ENCODE measurements around the gene INPP4B.

Gene INPP4B

GRCh38 chr4:142230991-142231390 is 615.1 kb downstream of the INPP4B start:
- DNase-seq (ENCODE audit: low spot score), result no peak

DNA sequence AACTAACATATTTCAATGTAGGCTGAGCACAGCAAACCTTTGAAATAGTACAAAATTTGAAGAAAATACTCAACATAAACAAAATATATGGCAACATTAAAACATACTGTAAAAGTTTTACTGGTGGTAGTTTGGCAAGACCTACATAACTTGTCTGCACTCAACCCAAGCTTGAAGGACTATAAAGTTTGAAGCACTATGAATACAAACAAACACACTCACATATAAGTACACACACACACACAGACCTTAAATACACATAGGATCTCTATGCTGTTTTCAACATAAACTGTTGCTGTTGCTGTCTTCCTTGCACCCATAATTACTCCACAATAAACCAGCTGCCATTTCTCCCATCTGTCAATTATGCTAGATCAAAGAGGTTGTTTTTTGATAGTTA is 620.1 kb downstream of the INPP4B start:
- DNase-seq (ENCODE audit: low spot score), result no peak

DNA sequence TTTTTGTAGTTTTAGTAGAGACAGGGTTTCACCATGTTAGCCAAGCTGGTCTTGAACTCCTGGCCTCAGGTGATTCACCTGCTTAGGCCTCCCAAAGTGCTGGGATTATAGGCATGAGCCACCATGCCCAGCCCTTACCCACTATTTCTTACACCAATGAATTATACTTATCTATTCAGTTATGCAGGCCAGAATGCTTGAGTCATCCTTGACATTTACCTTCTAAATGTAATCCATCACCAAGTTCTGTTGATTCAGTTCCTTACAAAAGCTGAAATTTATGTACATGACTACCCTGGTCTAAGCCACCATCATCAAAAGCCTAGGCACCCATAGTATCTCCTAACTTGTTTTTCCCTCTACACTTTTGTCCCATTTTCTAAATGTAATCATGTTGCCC is 624.0 kb downstream of the INPP4B start:
- peak; percentile 77 for DNase-seq (ENCODE audit: low spot score)

GRCh38 chr4:142218726-142219125 is 627.4 kb downstream of the INPP4B start:
- DNase-seq (ENCODE audit: low spot score), result no peak

- peak; percentile 28 for DNase-seq (ENCODE audit: low spot score)
Observed at GRCh38 chr4:142211444-142211843, 634.7 kb downstream of the INPP4B start.

DNA sequence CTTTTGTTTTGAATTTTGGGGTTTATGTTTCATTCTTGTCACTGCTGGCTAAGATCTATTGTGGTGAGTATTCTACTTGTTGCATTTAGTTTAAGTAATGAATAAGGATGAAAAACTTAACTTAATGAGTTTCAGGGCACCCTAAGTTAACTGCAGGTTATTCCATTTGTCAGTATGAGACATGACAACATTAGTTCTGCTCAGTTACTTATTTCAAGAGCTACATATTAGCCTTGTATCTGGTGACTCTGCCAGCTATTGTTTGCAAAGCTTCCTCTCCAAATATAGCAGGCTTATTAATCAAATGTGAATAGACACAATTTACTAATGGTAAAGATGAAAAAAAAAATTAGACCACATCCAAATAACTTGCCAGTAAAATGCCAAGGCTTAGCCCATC is 642.6 kb downstream of the INPP4B start:
- DNase-seq (ENCODE audit: low spot score), result peak; percentile 44

GRCh38 chr4:142202404-142203332 is 643.4 kb downstream of the INPP4B start:
- DNase-seq (ENCODE audit: low spot score), result no peak

GRCh38 chr4:142201041-142201440 is 645.1 kb downstream of the INPP4B start:
- DNase-seq (ENCODE audit: low spot score), result no peak

GRCh38 chr4:142194905-142195304 is 651.2 kb downstream of the INPP4B start:
- DNase-seq (ENCODE audit: low spot score), result no peak

DNA sequence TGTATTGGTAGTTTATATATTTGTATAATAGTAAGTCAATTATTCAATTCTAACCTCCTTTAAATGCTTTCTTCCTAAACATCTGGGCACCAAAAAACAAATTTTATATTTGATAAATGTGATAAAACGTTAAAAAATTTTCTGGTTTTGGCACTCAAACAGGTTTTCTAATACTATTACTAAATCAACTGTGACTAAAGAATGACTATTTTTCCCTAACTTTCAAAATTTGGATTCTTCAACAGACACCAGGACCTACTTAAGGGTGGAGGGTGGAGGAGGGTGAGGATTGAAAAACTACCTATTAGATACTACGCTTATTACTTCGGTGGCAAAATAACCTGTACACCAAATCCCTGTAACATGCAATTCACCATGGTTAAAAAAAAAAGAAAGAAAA is 654.2 kb downstream of the INPP4B start:
- no peak for DNase-seq (ENCODE audit: low spot score)

- no peak for DNase-seq (ENCODE audit: low spot score)
Observed at GRCh38 chr4:142181021-142181420, 665.1 kb downstream of the INPP4B start.

DNA sequence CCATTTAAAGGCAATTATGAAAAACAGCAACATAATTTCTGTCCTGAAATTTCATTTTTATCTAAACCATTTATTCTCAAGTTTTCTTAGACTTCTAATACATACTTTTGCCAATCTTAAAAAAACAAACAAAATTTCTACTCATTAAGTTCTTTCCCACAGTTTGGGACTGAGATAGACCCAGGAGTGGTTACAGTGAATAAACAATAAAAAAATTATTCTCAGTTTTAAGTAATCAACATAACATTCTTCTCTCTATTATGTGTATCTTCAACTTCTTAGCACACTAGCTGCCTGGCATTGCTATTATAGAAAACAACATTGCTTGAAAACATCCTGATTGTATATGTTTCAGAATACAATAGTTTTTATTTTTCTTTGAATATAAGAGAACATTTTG is 676.9 kb downstream of the INPP4B start:
- no peak for DNase-seq (ENCODE audit: low spot score)

DNA sequence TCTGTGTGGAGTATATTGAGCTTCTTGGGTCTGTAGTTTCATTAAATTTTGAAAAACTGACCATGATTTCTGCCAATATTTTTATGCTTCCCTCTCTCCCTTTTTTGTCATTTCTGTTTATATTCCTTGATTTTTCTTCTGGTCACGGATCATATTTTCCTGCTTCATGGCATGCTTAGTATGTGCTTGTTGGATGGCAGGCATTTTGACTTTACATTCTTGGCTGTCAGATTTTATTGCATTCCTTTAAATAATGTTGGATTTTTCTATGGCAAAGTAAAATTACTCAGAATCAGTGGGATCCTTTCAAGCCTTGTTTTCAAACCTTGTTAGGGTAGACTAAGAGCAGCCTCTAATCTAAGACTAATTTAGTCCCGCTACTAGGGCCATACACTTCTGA is 677.9 kb downstream of the INPP4B start:
- no peak for DNase-seq (ENCODE audit: low spot score)

DNA sequence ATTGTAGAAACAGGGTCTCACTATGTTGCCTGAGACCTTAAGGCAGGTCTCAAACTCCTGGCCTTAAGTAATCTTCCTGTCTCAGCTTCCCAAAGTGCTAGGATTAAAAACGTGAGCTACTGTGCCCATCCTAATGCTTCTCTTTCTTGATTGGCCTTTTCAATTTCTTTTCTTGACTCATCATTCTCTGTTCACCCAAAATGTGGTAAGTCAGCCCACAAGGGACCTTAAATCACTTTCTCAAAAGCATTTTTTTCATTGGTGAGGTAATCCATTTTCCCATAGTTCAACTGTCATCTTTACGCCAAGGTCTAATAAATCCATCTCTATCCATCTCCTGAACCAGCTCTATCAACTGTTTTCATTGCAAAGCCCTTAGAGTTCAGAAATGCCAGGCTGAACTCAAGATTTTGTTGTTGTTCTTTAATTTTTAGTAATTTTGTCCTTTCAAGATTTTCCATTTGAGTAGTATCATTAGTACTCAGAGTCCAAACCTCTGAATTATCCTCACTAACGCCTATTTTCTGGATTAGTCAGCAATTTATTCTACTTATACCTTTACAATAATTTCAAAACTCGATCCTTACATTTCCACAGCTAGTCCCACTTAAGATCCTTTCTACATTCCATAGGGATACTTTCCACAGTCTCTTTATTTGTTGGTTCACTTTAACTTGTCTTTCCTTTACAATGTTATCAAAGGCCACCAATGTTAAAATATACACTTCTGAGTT is 681.2 kb downstream of the INPP4B start:
- DNase-seq (ENCODE audit: low spot score), result no peak

- DNase-seq (ENCODE audit: low spot score), result no peak
Observed at GRCh38 chr4:142161086-142161485, 685.0 kb downstream of the INPP4B start.

DNA sequence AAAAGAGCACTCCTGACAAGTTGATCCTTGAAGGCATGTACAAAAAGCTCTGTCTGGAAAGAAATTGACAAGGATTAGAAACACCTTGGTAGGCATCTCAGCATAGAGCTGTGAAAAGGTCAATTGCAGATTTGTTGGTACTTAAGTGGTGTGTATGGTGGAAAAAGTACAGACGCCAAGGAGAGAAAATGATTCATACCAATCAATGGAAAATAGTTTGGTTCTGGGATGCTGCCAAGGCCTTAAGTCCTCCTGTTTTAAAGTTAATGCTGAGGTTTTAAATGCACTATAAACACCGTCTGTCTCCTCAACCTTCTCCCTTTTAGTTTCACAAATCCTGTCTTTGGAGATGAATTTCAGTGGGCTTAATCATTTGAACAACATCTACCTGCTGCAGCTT is 685.6 kb downstream of the INPP4B start:
- no peak for DNase-seq (ENCODE audit: low spot score)

DNA sequence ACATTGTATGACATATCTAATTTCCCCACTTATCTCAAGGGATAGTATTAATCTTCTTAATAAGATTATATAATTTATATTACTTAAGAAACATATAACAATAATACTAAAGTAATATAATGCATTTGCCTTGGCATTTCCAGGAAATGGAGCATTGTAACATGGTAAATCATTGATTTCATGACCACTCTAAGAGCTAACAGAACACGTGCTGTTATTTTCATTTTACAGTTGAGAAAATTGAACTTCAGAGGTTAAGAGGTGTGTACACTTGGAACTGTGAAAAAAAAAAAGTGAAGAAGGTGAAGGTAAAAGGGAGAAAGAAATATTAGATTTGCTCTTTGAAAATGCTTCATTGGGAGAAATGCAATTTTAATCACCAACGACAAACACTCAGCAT is 687.1 kb downstream of the INPP4B start:
- peak; percentile 20 for DNase-seq (ENCODE audit: low spot score)

- no peak for DNase-seq (ENCODE audit: low spot score)
Observed at GRCh38 chr4:142156256-142156655, 689.8 kb downstream of the INPP4B start.

GRCh38 chr4:142155347-142155746 is 690.8 kb downstream of the INPP4B start:
- no peak for DNase-seq (ENCODE audit: low spot score)

DNA sequence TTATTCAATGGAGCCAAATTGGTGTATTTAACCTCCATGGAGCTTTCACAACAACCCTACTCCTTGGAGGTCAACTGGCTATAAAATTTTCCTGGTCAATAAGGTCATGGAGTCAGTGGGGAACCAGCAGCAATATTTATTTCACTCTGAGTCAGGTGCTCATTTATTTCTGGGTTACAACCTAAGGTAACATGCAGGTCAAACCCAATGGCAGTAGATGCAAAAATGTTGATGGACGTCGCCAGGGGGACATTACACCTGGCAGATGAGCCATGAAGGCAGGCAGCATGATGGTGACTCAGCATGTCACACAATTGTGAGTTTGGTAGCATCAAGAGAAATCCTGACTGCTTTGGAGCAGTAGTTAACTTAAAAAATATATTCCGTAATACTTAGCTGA is 695.6 kb downstream of the INPP4B start:
- DNase-seq (ENCODE audit: low spot score), result peak; percentile 76

- DNase-seq (ENCODE audit: low spot score), result no peak
Observed at GRCh38 chr4:142144813-142145212, 701.3 kb downstream of the INPP4B start.

DNA sequence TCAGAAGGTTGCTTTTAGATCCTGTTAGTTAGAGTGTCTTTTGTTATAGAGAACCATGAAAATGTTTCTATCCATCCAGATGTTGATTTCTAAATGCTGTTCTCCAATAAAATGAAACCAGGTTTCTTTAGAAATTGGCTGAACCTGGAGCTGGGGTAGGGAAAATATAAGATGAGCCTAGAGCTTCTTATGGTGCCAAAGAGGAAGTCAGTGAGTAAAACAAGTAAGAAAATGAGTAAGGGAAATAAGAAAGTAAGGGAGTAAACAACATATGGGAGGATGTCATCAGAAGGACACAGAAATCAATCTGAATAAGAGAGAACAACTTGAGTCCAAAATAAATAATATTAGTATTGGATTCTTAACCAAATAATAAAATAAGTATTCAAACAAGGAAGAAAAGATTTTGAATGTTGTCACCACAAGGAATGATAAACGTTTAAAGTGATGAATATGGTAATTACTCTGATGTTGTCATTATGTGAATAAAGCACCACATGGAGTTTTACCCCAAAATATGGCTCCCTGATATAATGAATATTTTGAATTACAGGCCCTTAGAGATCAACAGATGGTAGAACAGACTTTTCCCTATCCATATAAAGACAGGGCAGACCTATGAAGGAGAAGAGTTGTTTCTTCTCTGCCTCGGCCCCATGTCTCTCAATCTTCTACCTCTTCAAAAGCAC is 703.6 kb downstream of the INPP4B start:
- no peak for DNase-seq (ENCODE audit: low spot score)

- DNase-seq (ENCODE audit: low spot score), result no peak
Observed at GRCh38 chr4:142141224-142141623, 704.9 kb downstream of the INPP4B start.
